Renal cortical epithelial cell (primary cell): Measurements from ENCODE around the gene CEP250. TPM values are rescaled to one million over a fixed set of nuclear protein-coding genes. Genes with fewer than 3 reads are reported as not detected.

Experiments used
- DNase-seq: peaks from one replicate; pipeline ENCODE4 v3.0.0-alpha.2; 2011; ENCODE audit warnings: low read depth
- total RNA-seq: library from RNA; depleted of rRNA; stranded (reverse); fragments of >200 nt; gene quantifications from 2 replicates; pipeline ENCODE4 v1.2.3, GENCODE V29; 2014

CEP250 gene
- total RNA-seq, 1 donor from 2014 or later: 66.0 TPM

DNA sequence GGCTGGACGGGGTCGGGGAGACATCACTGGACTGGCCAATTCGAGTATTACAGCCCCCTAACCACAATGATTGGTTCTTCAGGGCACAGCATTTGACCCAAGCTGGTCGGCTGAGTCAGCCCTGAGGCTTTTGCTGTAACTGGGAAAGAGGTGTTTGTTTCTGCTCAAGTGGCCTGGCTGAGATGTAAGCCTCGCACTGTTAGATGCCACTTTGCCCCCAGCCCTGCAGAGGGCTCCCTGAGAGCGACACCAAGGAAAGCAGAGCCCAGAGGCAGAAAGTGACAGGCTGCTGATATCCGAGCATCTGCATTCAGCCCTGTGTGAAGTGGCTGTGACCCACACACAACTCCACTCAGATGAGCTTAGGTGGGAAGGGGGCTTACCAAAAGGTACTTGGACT, 105.9 kb downstream of the CEP250 start:
- peak; percentile 69 for DNase-seq

DNA sequence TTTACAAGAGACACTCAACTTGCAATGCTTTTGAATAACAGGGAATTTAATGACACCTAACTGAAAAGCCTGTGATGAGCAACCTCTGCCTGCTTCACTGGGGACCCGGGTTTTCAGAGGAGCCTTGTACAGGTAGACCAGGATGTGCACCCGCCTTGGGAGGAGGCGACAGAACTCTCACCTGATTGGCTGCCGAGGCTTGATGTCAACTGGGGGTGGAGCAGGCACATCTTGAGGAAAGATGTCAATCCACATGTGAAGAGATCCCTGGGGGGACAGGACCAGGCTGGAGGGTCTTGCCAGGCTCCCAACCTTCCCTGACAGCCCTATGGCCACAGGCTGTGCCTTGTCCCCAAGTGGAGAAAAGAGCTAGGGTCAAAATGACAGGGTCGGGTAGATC, 106.3 kb downstream of the CEP250 start:
- no peak for DNase-seq

GRCh38 chr20:35562541-35563110, 107.2 kb downstream of the CEP250 start:
- DNase-seq: no peak

DNA sequence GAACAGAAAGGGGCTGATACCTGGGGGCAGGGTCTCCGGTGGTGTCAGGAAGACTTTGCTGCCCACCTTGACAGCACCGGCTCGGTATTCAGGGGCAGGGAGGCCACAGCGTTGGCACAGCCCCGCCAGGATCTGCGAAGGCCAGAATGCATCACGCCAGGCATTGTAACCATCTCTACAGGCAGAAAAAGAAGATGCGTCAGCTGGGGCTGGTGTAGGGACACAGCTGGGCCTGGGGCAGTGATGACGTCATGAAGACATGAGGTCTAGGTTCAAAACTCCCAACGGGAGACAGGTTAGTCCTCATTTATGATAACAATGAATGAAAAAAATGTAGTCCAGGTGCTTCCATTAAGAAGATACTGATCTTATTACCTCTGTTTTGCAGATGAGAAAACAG, 108.4 kb downstream of the CEP250 start:
- DNase-seq: no peak

- no peak for DNase-seq
Observed at GRCh38 chr20:35564905-35565304, 109.5 kb downstream of the CEP250 start.

DNA sequence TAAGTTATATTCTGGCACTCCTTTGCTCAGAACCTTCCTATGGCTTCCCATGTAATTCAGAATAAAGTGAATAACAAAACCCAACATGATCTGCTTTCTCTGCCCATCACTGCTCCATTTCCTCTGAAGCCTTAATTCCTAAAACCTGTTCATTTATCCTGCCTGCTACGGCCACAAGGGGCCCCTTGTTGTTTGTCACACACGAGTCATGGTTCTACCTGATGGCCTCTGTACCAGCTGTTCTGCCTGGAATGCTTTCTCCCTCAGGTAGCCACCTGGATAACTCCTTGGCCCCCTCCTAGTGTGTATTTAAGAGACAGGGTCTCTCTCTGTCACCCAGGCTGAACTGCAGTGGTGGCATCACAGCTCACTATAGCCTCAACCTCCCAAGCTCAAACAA, 113.2 kb downstream of the CEP250 start:
- peak; percentile 19 for DNase-seq

Other genes with a start within 250 kb of the CEP250 start
- gene MMP24, start 228.9 kb upstream of the CEP250 start, total RNA-seq: 46.4 and 64.1 TPM in 2 replicates
- gene MMP24OS, start 177.5 kb upstream of the CEP250 start, total RNA-seq: 0.69 and 11.1 TPM in 2 replicates
- 199 and 503 TPM in 2 replicates for gene EIF6, start 170.8 kb upstream of the CEP250 start, total RNA-seq
- gene FAM83C, start 163.2 kb upstream of the CEP250 start, total RNA-seq: not detected in 2 replicates
- 24.3 and 49.3 TPM in 2 replicates for gene UQCC1, start 43.6 kb upstream of the CEP250 start, total RNA-seq
- gene GDF5, start 17.4 kb upstream of the CEP250 start, total RNA-seq: 16.0 and 18.2 TPM in 2 replicates
- gene C20orf173, start 74.1 kb downstream of the CEP250 start, total RNA-seq: not detected in 2 replicates
- 477 and 539 TPM in 2 replicates for gene ERGIC3, start 86.5 kb downstream of the CEP250 start, total RNA-seq
- gene SPAG4, start 160.2 kb downstream of the CEP250 start, total RNA-seq: 13.8 and 37.0 TPM in 2 replicates
- 73.1 and 119 TPM in 2 replicates for gene CPNE1, start 209.3 kb downstream of the CEP250 start, total RNA-seq
- gene RBM12, start 209.3 kb downstream of the CEP250 start, total RNA-seq: 55.6 and 59.0 TPM in 2 replicates
- gene NFS1, start 243.8 kb downstream of the CEP250 start, total RNA-seq: 37.7 and 53.9 TPM in 2 replicates
- 86.9 and 420 TPM in 2 replicates for gene ROMO1, start 243.8 kb downstream of the CEP250 start, total RNA-seq